GM18505 (cell line): ENCODE measurements around the gene HSPA12A.

Experiments used
- ATAC-seq: cut with Tn5 transposase; IDR thresholded peaks from one replicate; pipeline ENCODE4 v1.9.1; 2021; ENCODE audit not compliant: unreplicated experiment
- POLR2A ChIP-seq: IDR thresholded peaks from 4 replicates; pipeline ENCODE4 v1.6.1; 2011; ENCODE audit warnings: borderline replicate concordance; ENCODE audit not compliant: insufficient read depth, insufficient read length; ENCODE audit errors: extremely low read depth

HSPA12A gene

GRCh38 chr10:116679351-116679750 is 63.0 kb downstream of the HSPA12A start:
- TF ChIP-seq POLR2A = no peak
- ATAC-seq = no peak

- ATAC-seq = no peak
- no peak for TF ChIP-seq POLR2A
Observed at GRCh38 chr10:116676633-116677032, 65.7 kb downstream of the HSPA12A start.

- ATAC-seq = no peak
- no peak for TF ChIP-seq POLR2A
Observed at GRCh38 chr10:116676118-116676517, 66.2 kb downstream of the HSPA12A start.

GRCh38 chr10:116674901-116675423 is 67.4 kb downstream of the HSPA12A start:
- no peak for ATAC-seq
- no peak for TF ChIP-seq POLR2A

- no peak for TF ChIP-seq POLR2A
- no peak for ATAC-seq
Observed at GRCh38 chr10:116673866-116674265, 68.5 kb downstream of the HSPA12A start.

GRCh38 chr10:116672891-116673290 is 69.5 kb downstream of the HSPA12A start:
- TF ChIP-seq POLR2A = no peak
- ATAC-seq = no peak

- ATAC-seq = no peak
- TF ChIP-seq POLR2A = no peak
Observed at GRCh38 chr10:116671274-116671926, 71.0 kb downstream of the HSPA12A start.

- no peak for ATAC-seq
- TF ChIP-seq POLR2A = no peak
Observed at GRCh38 chr10:116670706-116671105, 71.7 kb downstream of the HSPA12A start.

GRCh38 chr10:116669832-116670644 is 72.3 kb downstream of the HSPA12A start:
- ATAC-seq = no peak
- no peak for TF ChIP-seq POLR2A

- ATAC-seq = no peak
Observed at GRCh38 chr10:116669080-116669479, 73.3 kb downstream of the HSPA12A start.

GRCh38 chr10:116668446-116668845 is 73.9 kb downstream of the HSPA12A start:
- no peak for ATAC-seq
- no peak for TF ChIP-seq POLR2A

More at GRCh38 chr10:116669080-116669479, 73.3 kb downstream of the HSPA12A start:
- TF ChIP-seq POLR2A = no peak

- ATAC-seq = no peak
- no peak for TF ChIP-seq POLR2A
Observed at GRCh38 chr10:116668018-116668417, 74.3 kb downstream of the HSPA12A start.

- TF ChIP-seq POLR2A = no peak
- no peak for ATAC-seq
Observed at GRCh38 chr10:116667484-116667883, 74.9 kb downstream of the HSPA12A start.

- ATAC-seq = no peak
- no peak for TF ChIP-seq POLR2A
Observed at GRCh38 chr10:116665541-116666125, 76.7 kb downstream of the HSPA12A start.

GRCh38 chr10:116664631-116665030 is 77.7 kb downstream of the HSPA12A start:
- ATAC-seq = no peak
- no peak for TF ChIP-seq POLR2A

- no peak for ATAC-seq
- no peak for TF ChIP-seq POLR2A
Observed at GRCh38 chr10:116663342-116663741, 79.0 kb downstream of the HSPA12A start.
